SKM-1 (cell line): ENCODE results near the gene KMT2E.
"Not testable (repeated sequence)": the region's sequence is repeated elsewhere in the genome, so short reads cannot be mapped to it uniquely, and the experiment has no call there.

Source experiments
- DNase-seq: peaks from one replicate; lab custom pipeline; 2025; ENCODE audit not compliant: unreplicated experiment; lab: John Stamatoyannopoulos, UW

The KMT2E gene

GRCh38 chr7:105026750-105027149 lies 12.7 kb downstream of the KMT2E start:
- no peak for DNase-seq

GRCh38 chr7:105027176-105027853 lies 13.3 kb downstream of the KMT2E start:
- DNase-seq, result no peak

GRCh38 chr7:105028004-105028403 lies 14.0 kb downstream of the KMT2E start:
- no peak for DNase-seq

- not testable (repeated sequence) for DNase-seq
Observed at GRCh38 chr7:105028941-105029340, 14.9 kb downstream of the KMT2E start.

- DNase-seq, result no peak
Observed at GRCh38 chr7:105030447-105030846, 16.4 kb downstream of the KMT2E start.

- DNase-seq, result no peak
Observed at GRCh38 chr7:105032553-105033214, 18.7 kb downstream of the KMT2E start.

- no peak for DNase-seq
Observed at GRCh38 chr7:105035349-105035748, 21.3 kb downstream of the KMT2E start.

GRCh38 chr7:105036217-105037168 lies 22.5 kb downstream of the KMT2E start:
- no peak for DNase-seq

- no peak for DNase-seq
Observed at GRCh38 chr7:105037319-105037718, 23.3 kb downstream of the KMT2E start.

GRCh38 chr7:105044449-105045070 lies 30.6 kb downstream of the KMT2E start:
- DNase-seq, result no peak

GRCh38 chr7:105046414-105046813 lies 32.4 kb downstream of the KMT2E start:
- DNase-seq, result no peak

GRCh38 chr7:105047932-105048331 lies 33.9 kb downstream of the KMT2E start:
- no peak for DNase-seq

- DNase-seq, result no peak
Observed at GRCh38 chr7:105050493-105050892, 36.5 kb downstream of the KMT2E start.

GRCh38 chr7:105050899-105051298 lies 36.9 kb downstream of the KMT2E start:
- DNase-seq, result not testable (repeated sequence)

- no peak for DNase-seq
Observed at GRCh38 chr7:105055084-105055483, 41.1 kb downstream of the KMT2E start.

- no peak for DNase-seq
Observed at GRCh38 chr7:105055621-105056020, 41.6 kb downstream of the KMT2E start.

GRCh38 chr7:105057472-105057871 lies 43.5 kb downstream of the KMT2E start:
- DNase-seq, result no peak

GRCh38 chr7:105060437-105060836 lies 46.4 kb downstream of the KMT2E start:
- DNase-seq, result no peak

- no peak for DNase-seq
Observed at GRCh38 chr7:105060923-105061322, 46.9 kb downstream of the KMT2E start.

- DNase-seq, result no peak
Observed at GRCh38 chr7:105065104-105065503, 51.1 kb downstream of the KMT2E start.

GRCh38 chr7:105067691-105068090 lies 53.7 kb downstream of the KMT2E start:
- DNase-seq, result no peak
